HepG2 (cell line): Measurements from ENCODE around the gene CFAP54. TPM values are rescaled to one million over a fixed set of nuclear protein-coding genes. Genes with fewer than 3 reads are reported as not detected.

Experiments
- ARNT ChIP-seq: fragments of 450-650 bp; IDR thresholded peaks from 2 replicates; pipeline ENCODE4 v1.6.1; 2017
- CC2D1A ChIP-seq: sonication (generic); formaldehyde crosslinking; IDR thresholded peaks from 2 replicates; pipeline ENCODE4 v1.8.1; 2023; ENCODE audit warnings: mild to moderate bottlenecking, missing genetic modification reagents
- DNMT1 ChIP-seq: sonication (generic); formaldehyde crosslinking; IDR thresholded peaks from 2 replicates; pipeline ENCODE4 v1.5.1; 2020; ENCODE audit warnings: mild to moderate bottlenecking, missing genetic modification reagents
- ESRRA ChIP-seq: sonication (generic); formaldehyde crosslinking; IDR thresholded peaks from 2 replicates; pipeline ENCODE4 v1.5.1; 2020; ENCODE audit warnings: mild to moderate bottlenecking, low read depth, missing genetic modification reagents
- ETS1 ChIP-seq: sonication (generic); formaldehyde crosslinking; IDR thresholded peaks from 2 replicates; pipeline ENCODE4 v1.4.0; 2020; ENCODE audit warnings: missing genetic modification reagents
- FOXA1 ChIP-seq, 2 experiments: fragments of 450-650 bp in 1 of 2; sonication (generic) in 1 of 2; formaldehyde crosslinking in 1 of 2; IDR thresholded peaks; 2 replicates each; pipeline versions ENCODE4 v1.4.0 to v1.6.1; 2016 to 2020; ENCODE audit warnings: missing genetic modification reagents in 1 of 2
- FOXK2 ChIP-seq: fragments of 450-650 bp; IDR thresholded peaks from 2 replicates; pipeline ENCODE4 v1.6.1; 2016
- GTF2F1 ChIP-seq: fragments of 150-350 bp; IDR thresholded peaks from 2 replicates; pipeline ENCODE4 v1.6.1; 2014; ENCODE audit warnings: low read length
- HIVEP1 ChIP-seq: sonication (generic); formaldehyde crosslinking; IDR thresholded peaks from 2 replicates; pipeline ENCODE4 v1.4.0; 2020; ENCODE audit warnings: mild to moderate bottlenecking, missing genetic modification reagents
- MXI1 ChIP-seq: IDR thresholded peaks from 3 replicates; pipeline ENCODE4 v1.6.1; 2012; ENCODE audit warnings: low read depth, low read length, inconsistent platforms, borderline replicate concordance
- NCOA2 ChIP-seq: sonication (generic); formaldehyde crosslinking; IDR thresholded peaks from 2 replicates; pipeline ENCODE4 v1.8.0; 2022; ENCODE audit warnings: inconsistent platforms
- NCOR1 ChIP-seq: fragments of 200-600 bp; sonication (generic); IDR thresholded peaks from 2 replicates; pipeline ENCODE4 v1.7.0; 2017; ENCODE audit warnings: antibody characterized with exemption, low read length, borderline replicate concordance
- NFATC3 ChIP-seq: sonication (generic); formaldehyde crosslinking; IDR thresholded peaks from 2 replicates; pipeline ENCODE4 v1.5.1; 2020; ENCODE audit warnings: mild to moderate bottlenecking, missing genetic modification reagents
- SIN3B ChIP-seq: fragments of 150-350 bp; IDR thresholded peaks from 2 replicates; pipeline ENCODE4 v1.6.1; 2014; ENCODE audit warnings: low read length
- SRY ChIP-seq: sonication (generic); formaldehyde crosslinking; IDR thresholded peaks from 2 replicates; pipeline ENCODE4 v1.8.0; 2022; ENCODE audit warnings: mild to moderate bottlenecking, missing genetic modification reagents
- ZNF253 ChIP-seq: sonication (generic); formaldehyde crosslinking; IDR thresholded peaks from 2 replicates; pipeline ENCODE4 v1.8.0; 2022; ENCODE audit warnings: mild to moderate bottlenecking, missing genetic modification reagents, borderline replicate concordance
- ZNF317 ChIP-seq: sonication (generic); formaldehyde crosslinking; IDR thresholded peaks from 2 replicates; pipeline ENCODE4 v1.5.0; 2020; ENCODE audit warnings: mild to moderate bottlenecking, missing genetic modification reagents
- ZNF383 ChIP-seq: sonication (generic); formaldehyde crosslinking; IDR thresholded peaks from 2 replicates; pipeline ENCODE4 v1.4.0; 2020; ENCODE audit warnings: missing genetic modification reagents, mild to moderate bottlenecking, borderline replicate concordance
- ZNF460 ChIP-seq: sonication (generic); formaldehyde crosslinking; IDR thresholded peaks from 2 replicates; pipeline ENCODE4 v1.5.1; 2020; ENCODE audit warnings: missing genetic modification reagents, mild to moderate bottlenecking, borderline replicate concordance
- ZNF850 ChIP-seq: sonication (generic); formaldehyde crosslinking; conservative IDR thresholded peaks from 2 replicates; pipeline ENCODE4 v1.9.0; 2021; ENCODE audit warnings: mild to moderate bottlenecking, missing genetic modification reagents
- polyA plus RNA-seq, 8 experiments: library from polyadenylated mRNA; depleted of rRNA in 3 of 8; stranded (reverse) in 7 of 8; unstranded in 1 of 8; fragments of >200 nt; fragmentation: Illumina TruSeq in 4 of 8; extraction: Trizol in 4 of 8; gene quantifications; 2 replicates each; pipeline versions ENCODE4 v1.2.1 to v1.2.3, GENCODE V29; 2011 to 2016; ENCODE audit warnings: low read depth in 4 of 8, missing spikeins in 1 of 8, mixed read lengths in 1 of 8; ENCODE audit not compliant: insufficient read depth in 1 of 8
- total RNA-seq, 5 experiments: library from RNA; depleted of rRNA; stranded (reverse); fragments of >200 nt; fragmentation: Illumina TruSeq; extraction: Trizol; gene quantifications; 2 replicates each; pipeline ENCODE4 v1.2.3, GENCODE V29; 2016; ENCODE audit warnings: low read depth in 1 of 5
- TF ChIP-seq, protein P1 (sequence below): sonication (generic); formaldehyde crosslinking; IDR thresholded peaks from 2 replicates; pipeline ENCODE4 v1.5.0; 2020; ENCODE audit warnings: mild to moderate bottlenecking, missing genetic modification reagents
- TF ChIP-seq, protein P2 (sequence below): sonication (generic); formaldehyde crosslinking; IDR thresholded peaks from 2 replicates; pipeline ENCODE4 v1.8.1; 2023; ENCODE audit warnings: mild to moderate bottlenecking, inconsistent platforms, moderate library complexity, missing genetic modification reagents, borderline replicate concordance
- TF ChIP-seq, protein P3 (sequence below): IDR thresholded peaks from 2 replicates; pipeline ENCODE4 v1.6.1; 2016; ENCODE audit warnings: missing compliant biosample characterization, missing genetic modification reagents, borderline replicate concordance

Gene CFAP54
- total and polyA plus RNA-seq, 2 of the 13 experiments (the other 11 are each of a cell fraction or from before 2014, with no cell fraction given): not detected

GRCh38 chr12:96906849-96907670, 417.7 kb downstream of the CFAP54 start, which contains the start of gene NEDD1 (continued):
- TF ChIP-seq ESRRA (CRISPR knock-in tag): 0 out of 2 replicates have a peak, but pooled peaks have one; percentile 44
- no peak for TF ChIP-seq DNMT1 (CRISPR knock-in tag)
- no peak for TF ChIP-seq CC2D1A (CRISPR knock-in tag)
- TF ChIP-seq ETS1: no peak
- peak; percentile 45; the same call in 1 of the 3 replicates for TF ChIP-seq MXI1
- no peak for TF ChIP-seq ZNF850
- no peak; the same call in 1 of the 2 replicates for TF ChIP-seq SRY (CRISPR knock-in tag)
- no peak for TF ChIP-seq FOXA1 (IDR thresholded peaks at IDR 0.05)
- TF ChIP-seq FOXA1 (CRISPR knock-in tag; IDR thresholded peaks at IDR 0.05): peak; percentile 63; the same call in 1 of the 2 replicates
- no peak for TF ChIP-seq GTF2F1
- TF ChIP-seq ZNF317 (CRISPR knock-in tag): no peak
- TF ChIP-seq ARNT: no peak
- TF ChIP-seq NCOA2 (CRISPR knock-in tag): no peak
- TF ChIP-seq, protein P1, sequence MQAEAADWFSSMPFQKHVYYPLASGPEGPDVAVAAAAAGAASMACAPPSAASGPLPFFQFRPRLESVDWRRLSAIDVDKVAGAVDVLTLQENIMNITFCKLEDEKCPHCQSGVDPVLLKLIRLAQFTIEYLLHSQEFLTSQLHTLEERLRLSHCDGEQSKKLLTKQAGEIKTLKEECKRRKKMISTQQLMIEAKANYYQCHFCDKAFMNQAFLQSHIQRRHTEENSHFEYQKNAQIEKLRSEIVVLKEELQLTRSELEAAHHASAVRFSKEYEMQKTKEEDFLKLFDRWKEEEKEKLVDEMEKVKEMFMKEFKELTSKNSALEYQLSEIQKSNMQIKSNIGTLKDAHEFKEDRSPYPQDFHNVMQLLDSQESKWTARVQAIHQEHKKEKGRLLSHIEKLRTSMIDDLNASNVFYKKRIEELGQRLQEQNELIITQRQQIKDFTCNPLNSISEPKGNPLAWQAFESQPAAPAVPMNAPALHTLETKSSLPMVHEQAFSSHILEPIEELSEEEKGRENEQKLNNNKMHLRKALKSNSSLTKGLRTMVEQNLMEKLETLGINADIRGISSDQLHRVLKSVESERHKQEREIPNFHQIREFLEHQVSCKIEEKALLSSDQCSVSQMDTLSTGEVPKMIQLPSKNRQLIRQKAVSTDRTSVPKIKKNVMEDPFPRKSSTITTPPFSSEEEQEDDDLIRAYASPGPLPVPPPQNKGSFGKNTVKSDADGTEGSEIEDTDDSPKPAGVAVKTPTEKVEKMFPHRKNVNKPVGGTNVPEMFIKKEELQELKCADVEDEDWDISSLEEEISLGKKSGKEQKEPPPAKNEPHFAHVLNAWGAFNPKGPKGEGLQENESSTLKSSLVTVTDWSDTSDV: no peak
- TF ChIP-seq FOXK2: no peak
- no peak for TF ChIP-seq ZNF253
- no peak for TF ChIP-seq NCOR1
- no peak for TF ChIP-seq HIVEP1 (CRISPR knock-in tag)
- TF ChIP-seq, protein P2, sequence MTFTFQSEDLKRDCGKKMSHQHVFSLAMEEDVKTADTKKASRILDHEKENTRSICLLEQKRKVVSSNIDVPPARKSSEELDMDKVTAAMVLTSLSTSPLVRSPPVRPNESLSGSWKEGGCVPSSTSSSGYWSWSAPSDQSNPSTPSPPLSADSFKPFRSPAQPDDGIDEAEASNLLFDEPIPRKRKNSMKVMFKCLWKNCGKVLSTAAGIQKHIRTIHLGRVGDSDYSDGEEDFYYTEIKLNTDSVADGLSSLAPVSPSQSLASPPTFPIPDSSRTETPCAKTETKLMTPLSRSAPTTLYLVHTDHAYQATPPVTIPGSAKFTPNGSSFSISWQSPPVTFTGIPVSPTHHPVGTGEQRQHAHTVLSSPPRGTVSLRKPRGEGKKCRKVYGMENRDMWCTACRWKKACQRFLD (CRISPR knock-in tag): no peak
- no peak for TF ChIP-seq ZNF383 (CRISPR knock-in tag)
- TF ChIP-seq, protein P3, sequence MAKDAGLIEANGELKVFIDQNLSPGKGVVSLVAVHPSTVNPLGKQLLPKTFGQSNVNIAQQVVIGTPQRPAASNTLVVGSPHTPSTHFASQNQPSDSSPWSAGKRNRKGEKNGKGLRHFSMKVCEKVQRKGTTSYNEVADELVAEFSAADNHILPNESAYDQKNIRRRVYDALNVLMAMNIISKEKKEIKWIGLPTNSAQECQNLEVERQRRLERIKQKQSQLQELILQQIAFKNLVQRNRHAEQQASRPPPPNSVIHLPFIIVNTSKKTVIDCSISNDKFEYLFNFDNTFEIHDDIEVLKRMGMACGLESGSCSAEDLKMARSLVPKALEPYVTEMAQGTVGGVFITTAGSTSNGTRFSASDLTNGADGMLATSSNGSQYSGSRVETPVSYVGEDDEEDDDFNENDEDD (CRISPR knock-in tag): peak; percentile 89
- TF ChIP-seq ZNF460: no peak; the same call in 1 of the 2 replicates
- no peak for TF ChIP-seq NFATC3
- no peak for TF ChIP-seq SIN3B
